Measurements from ENCODE around the gene SUSD4.

The SUSD4 gene

GRCh38 chr1:223332997-223333396, 31.0 kb downstream of the SUSD4 start:
- H3K4me3 ChIP-seq (ENCODE audit: control insufficient read depth, low read depth, low read length): no peak overlapping the region
- no peak for TF ChIP-seq CTCF (IDR thresholded peaks at IDR 0.05; ENCODE audit: control insufficient read depth, insufficient read depth, low read depth, low read length, missing control alignments)
- no peak for DNase-seq (ENCODE audit: low read depth)

- TF ChIP-seq CTCF (IDR thresholded peaks at IDR 0.05; ENCODE audit: control insufficient read depth, insufficient read depth, low read depth, low read length, missing control alignments): no peak
- DNase-seq (ENCODE audit: low read depth): no peak
- no peak overlapping the region for H3K4me3 ChIP-seq (ENCODE audit: control insufficient read depth, low read depth, low read length)
These were observed 32.0 kb downstream of the SUSD4 start for GRCh38 chr1:223331929-223332328.

DNA sequence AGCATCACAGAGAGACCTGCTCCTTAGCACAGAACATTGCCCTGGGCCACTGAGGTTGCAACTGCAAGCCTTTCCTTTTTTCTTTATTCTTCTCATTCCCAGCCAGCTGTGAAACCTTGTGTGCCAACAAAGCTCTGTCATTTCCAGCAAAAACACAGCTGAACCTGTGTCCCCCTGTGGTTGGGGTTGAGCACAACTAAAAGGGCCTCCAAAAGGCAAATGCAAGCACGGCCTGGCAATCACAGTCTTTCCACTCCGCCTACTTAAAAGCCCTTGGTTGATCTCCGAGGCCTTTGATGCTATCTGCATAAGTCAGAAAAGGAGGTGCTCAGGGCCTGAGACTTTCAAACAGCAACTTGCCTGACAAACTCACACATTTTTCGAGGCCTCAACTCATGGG, 32.7 kb downstream of the SUSD4 start:
- TF ChIP-seq CTCF (IDR thresholded peaks at IDR 0.05; ENCODE audit: control insufficient read depth, insufficient read depth, low read depth, low read length, missing control alignments): no peak
- no peak for DNase-seq (ENCODE audit: low read depth)
- no peak overlapping the region for H3K4me3 ChIP-seq (ENCODE audit: control insufficient read depth, low read depth, low read length)

DNA sequence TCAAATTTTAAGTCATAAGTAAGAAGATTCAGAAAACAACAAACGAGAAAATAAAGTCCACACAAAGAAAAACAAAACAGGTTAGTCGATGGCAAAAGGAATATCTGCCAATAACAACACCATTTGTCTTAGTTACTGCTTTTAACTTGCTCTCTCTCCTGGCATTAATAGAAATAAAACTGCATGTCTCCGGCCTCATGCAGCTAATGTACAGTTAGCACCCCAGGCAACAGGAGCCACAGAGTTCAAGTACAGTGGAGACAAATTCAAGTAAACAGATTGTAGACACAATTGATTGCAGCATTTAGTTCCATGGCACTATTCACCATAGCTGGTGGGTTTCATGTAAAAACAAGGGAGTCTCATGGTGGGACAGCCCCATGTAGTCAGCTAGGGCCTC, 33.5 kb downstream of the SUSD4 start:
- TF ChIP-seq CTCF (IDR thresholded peaks at IDR 0.05; ENCODE audit: control insufficient read depth, insufficient read depth, low read depth, low read length, missing control alignments): no peak
- no peak overlapping the region for H3K4me3 ChIP-seq (ENCODE audit: control insufficient read depth, low read depth, low read length)
- DNase-seq (ENCODE audit: low read depth): no peak

DNA sequence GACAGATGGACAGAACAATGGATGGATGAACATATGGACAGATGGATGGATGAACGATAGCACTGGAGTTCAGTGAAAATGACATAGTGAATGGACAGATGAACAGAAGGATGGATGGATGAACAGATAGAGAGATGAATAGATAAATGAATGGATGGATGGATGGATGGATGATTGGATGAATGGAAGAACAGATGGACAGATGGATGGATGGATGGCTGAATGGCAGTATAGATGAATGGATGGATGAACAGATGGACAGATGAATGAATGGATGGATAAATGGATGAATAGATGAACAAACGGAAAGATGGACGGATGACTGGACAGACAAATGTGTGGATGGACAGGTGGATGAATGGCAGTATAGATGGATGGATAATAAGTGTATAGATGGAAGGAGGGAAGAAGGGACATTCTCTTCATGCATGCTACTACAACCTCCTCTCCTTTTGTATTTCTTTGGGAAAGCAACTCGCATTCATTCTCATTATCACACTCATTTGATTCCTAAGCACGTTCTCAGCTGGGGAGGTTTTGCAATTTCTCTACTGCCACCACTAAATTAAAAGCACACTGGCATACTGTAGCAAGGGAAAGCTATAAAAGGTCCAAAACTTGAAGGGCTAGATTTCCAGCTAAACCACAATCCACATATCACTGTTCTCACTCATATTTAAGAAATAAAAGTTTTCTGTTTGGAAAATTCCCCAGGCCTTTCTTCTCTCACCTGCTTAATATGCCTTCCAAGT, 34.1 kb downstream of the SUSD4 start:
- TF ChIP-seq CTCF (IDR thresholded peaks at IDR 0.05; ENCODE audit: control insufficient read depth, insufficient read depth, low read depth, low read length, missing control alignments): no peak
- no peak for DNase-seq (ENCODE audit: low read depth)
- no peak overlapping the region for H3K4me3 ChIP-seq (ENCODE audit: control insufficient read depth, low read depth, low read length)

- H3K4me3 ChIP-seq (ENCODE audit: control insufficient read depth, low read depth, low read length): no peak overlapping the region
- no peak for DNase-seq (ENCODE audit: low read depth)
- no peak for TF ChIP-seq CTCF (IDR thresholded peaks at IDR 0.05; ENCODE audit: control insufficient read depth, insufficient read depth, low read depth, low read length, missing control alignments)
These were observed 34.7 kb downstream of the SUSD4 start for GRCh38 chr1:223329252-223329651.
